HG03159 (cell line): ENCODE data around the gene EFCAB9.

Experiments used
- ATAC-seq: cut with Tn5 transposase; IDR thresholded peaks from one replicate; pipeline ENCODE4 v1.9.1; 2021; ENCODE audit warnings: mild to moderate bottlenecking, moderate library complexity; ENCODE audit not compliant: unreplicated experiment

EFCAB9 gene

GRCh38 chr5:172235827-172236736, 42.1 kb downstream of the EFCAB9 start:
- ATAC-seq: no peak

GRCh38 chr5:172238334-172238733, 44.4 kb downstream of the EFCAB9 start:
- no peak for ATAC-seq

GRCh38 chr5:172243302-172243701, 49.3 kb downstream of the EFCAB9 start:
- no peak for ATAC-seq

GRCh38 chr5:172245046-172245445, 51.1 kb downstream of the EFCAB9 start:
- no peak for ATAC-seq

- ATAC-seq: no peak
Observed at GRCh38 chr5:172245703-172246125, 51.7 kb downstream of the EFCAB9 start.

- ATAC-seq: no peak
Observed at GRCh38 chr5:172248637-172249036, 54.7 kb downstream of the EFCAB9 start.

GRCh38 chr5:172251419-172251818, 57.4 kb downstream of the EFCAB9 start:
- no peak for ATAC-seq

- no peak for ATAC-seq
Observed at GRCh38 chr5:172252501-172252900, 58.5 kb downstream of the EFCAB9 start.
